Transverse colon (tissue), 4 donors: Measurements from ENCODE around the gene SPDYE3. TPM values are rescaled to one million over a fixed set of nuclear protein-coding genes. Genes with fewer than 3 reads are reported as not detected.
"Not testable (repeated sequence)": the region's sequence is repeated elsewhere in the genome, so short reads cannot be mapped to it uniquely, and the experiment has no call there.

ENCODE experiments used
- DNase-seq: peaks from one replicate; pipeline ENCODE4 v3.0.0-alpha.2; 2019
- H3K27ac ChIP-seq, 4 donors: fragments of 200-600 bp; sonication (generic); 2 replicates each; pipeline ENCODE4 v1.5.1; 2016 to 2018; ENCODE audit warnings: inconsistent platforms in 4 of 4
- H3K27me3 ChIP-seq: fragments of 200-600 bp; sonication (generic); 2 replicates; pipeline ENCODE4 v1.5.1; 2017; ENCODE audit warnings: inconsistent platforms
- H3K36me3 ChIP-seq, 4 donors: fragments of 200-600 bp; sonication (generic); 2 replicates each; pipeline ENCODE4 v1.5.1; 2017 to 2019; ENCODE audit warnings: inconsistent platforms in 4 of 4
- H3K4me1 ChIP-seq, 4 donors: fragments of 200-600 bp; sonication (generic); 2 replicates each; pipeline ENCODE4 v1.5.1; 2017 to 2020; ENCODE audit warnings: inconsistent platforms in 4 of 4
- H3K4me3 ChIP-seq, 4 donors: fragments of 200-600 bp; sonication (generic); 1 replicate in 1 of 4; 2 replicates in 3 of 4; pipeline versions ENCODE4 v1.5.1 to v1.6.1; 2017 to 2019; ENCODE audit warnings: inconsistent platforms in 4 of 4
- H3K9me3 ChIP-seq, 2 donors: fragments of 200-600 bp; sonication (generic); 2 replicates each; pipeline ENCODE4 v1.5.1; 2017 to 2019; ENCODE audit warnings: inconsistent platforms in 2 of 2
- CTCF ChIP-seq, 5 experiments: fragments of 200-600 bp in 3 of 5; fragments of 450-650 bp in 2 of 5; sonication (generic) in 3 of 5; IDR thresholded peaks; 1 replicate in 2 of 5; 2 replicates in 3 of 5; pipeline ENCODE4 v1.5.1; 2016 to 2017; ENCODE audit warnings: antibody characterized with exemption in 5 of 5, inconsistent platforms in 3 of 5, mild to moderate bottlenecking in 2 of 5, moderate library complexity in 1 of 5
- EP300 ChIP-seq: sonication (generic); formaldehyde crosslinking; IDR thresholded peaks from one replicate; pipeline ENCODE4 v1.6.1; 2017; ENCODE audit warnings: antibody characterized with exemption, low read depth
- POLR2A ChIP-seq: fragments of 450-650 bp; IDR thresholded peaks from one replicate; pipeline ENCODE4 v1.6.1; 2016; ENCODE audit warnings: antibody characterized with exemption, mild to moderate bottlenecking, moderate library complexity
- POLR2AphosphoS5 ChIP-seq, 3 donors: sonication (generic); formaldehyde crosslinking; IDR thresholded peaks; one replicate each; pipeline ENCODE4 v1.6.1; 2016; ENCODE audit warnings: antibody characterized with exemption in 3 of 3
- whole genome bisulfite sequencing, 2 donors: methylation state at CpG; one replicate each; pipeline ENCODE4 v1.1.5; 2018; ENCODE audit warnings: low coverage in 1 of 2; 5-methylcytosine and 5-hydroxymethylcytosine counted together
- in situ Hi-C, 4 donors: fragments of 200-750 bp; cut with MboI; loops; one replicate each; pipeline versions ENCODE4 v1.15.0 to v1.15.1; 2017; ENCODE audit warnings: low sequenced_read_pairs in 3 of 4, low pct_ligation_motif_present in 1 of 4, low pct_unique_long_range_greater_than_20kb in 1 of 4
- intact Hi-C: fragments of 100-400 bp; cut with DNase I; formaldehyde crosslinking; loops from one replicate; pipeline ENCODE4 v1.15.1; 2023; ENCODE audit warnings: low total_unique reads
- total RNA-seq, 4 donors: library from RNA; depleted of rRNA; stranded (reverse); fragments of >200 nt; gene quantifications; one replicate each; pipeline ENCODE4 v1.1.0, GENCODE V29; 2016

SPDYE3 gene
- total RNA-seq, 4 donors from 2014 or later = not detected

GRCh38 chr7:100271716-100272537 lies 35.6 kb upstream of the SPDYE3 start:
- 0% methylated on average over 33 of the region's 101 CpGs; no CpG with 5 or more reads in 1 of the 2 donors for WGBS, 2 donors

GRCh38 chr7:100272538-100272902 lies 35.0 kb upstream of the SPDYE3 start:
- intact Hi-C loops, H3K9me3 ChIP-seq, H3K36me3 ChIP-seq, H3K27me3 ChIP-seq, in situ Hi-C loops, DNase-seq: not testable (repeated sequence)
- peak in 2 of 5 experiments; percentile 7 to 13 for TF ChIP-seq CTCF (IDR thresholded peaks at IDR 0.05)
- peak overlapping the region; percentile 29 to 92 (median 76) for H3K4me3 ChIP-seq
- 50% methylated on average over 2 to 11 of the region's 11 CpGs for WGBS, 2 donors
- H3K4me1 ChIP-seq = peaks cover 4 to 22% (median 12%) of the 10 kb centered on the region in 4 donors
- peak overlapping the region; percentile 54 to 84 (median 74) for H3K27ac ChIP-seq

More at GRCh38 chr7:100271716-100272537, 35.6 kb upstream of the SPDYE3 start:
- H3K4me3 ChIP-seq = peak overlapping the region; percentile 29 to 92 (median 76)
- no peaks in the 10 kb centered on the region for H3K27me3 ChIP-seq
- no peaks in the 10 kb centered on the region for H3K9me3 ChIP-seq
- H3K36me3 ChIP-seq = no peaks in the 10 kb centered on the region
- in situ Hi-C loops (no loop called here), intact Hi-C loops (no loop called here)
- H3K27ac ChIP-seq = peak overlapping the region; percentile 54 to 84 (median 74)
- H3K4me1 ChIP-seq = peaks cover 4 to 22% (median 12%) of the 10 kb centered on the region in 4 donors
- peak; percentile 98 for DNase-seq
- TF ChIP-seq POLR2AphosphoS5 (IDR thresholded peaks at IDR 0.05) (peak in 2 of 3 donors; percentile 39 to 48), CTCF (IDR thresholded peaks at IDR 0.05) (peak; percentile 34 to 70 (median 39)), POLR2A (no peak)

- WGBS, 2 donors = 63 to 84% methylated on average over 1 of the region's 1 CpG
- intact Hi-C loops = no loop called here
- no peaks in the 10 kb centered on the region for H3K27me3 ChIP-seq
- no peaks in the 10 kb centered on the region for H3K9me3 ChIP-seq
- TF ChIP-seq POLR2AphosphoS5 (IDR thresholded peaks at IDR 0.05) (no peak), CTCF (IDR thresholded peaks at IDR 0.05) (no peak), EP300 (no peak), POLR2A (no peak)
- no peak for DNase-seq
- H3K4me1 ChIP-seq = peaks cover 4 to 16% (median 10%) of the 10 kb centered on the region in 4 donors
- in situ Hi-C loops = no loop called here
- no peak overlapping the region for H3K27ac ChIP-seq
- no peak overlapping the region for H3K4me3 ChIP-seq
- no peaks in the 10 kb centered on the region for H3K36me3 ChIP-seq
Measured at GRCh38 chr7:100275120-100275519, 32.4 kb upstream of the SPDYE3 start.

- H3K27me3 ChIP-seq, H3K4me3 ChIP-seq, DNase-seq, in situ Hi-C loops, H3K27ac ChIP-seq, intact Hi-C loops, H3K4me1 ChIP-seq, H3K36me3 ChIP-seq, H3K9me3 ChIP-seq: not testable (repeated sequence)
- 90 to 100% methylated on average over 3 to 6 of the region's 6 CpGs for WGBS, 2 donors
Measured at GRCh38 chr7:100276126-100276525, 31.4 kb upstream of the SPDYE3 start.

DNA sequence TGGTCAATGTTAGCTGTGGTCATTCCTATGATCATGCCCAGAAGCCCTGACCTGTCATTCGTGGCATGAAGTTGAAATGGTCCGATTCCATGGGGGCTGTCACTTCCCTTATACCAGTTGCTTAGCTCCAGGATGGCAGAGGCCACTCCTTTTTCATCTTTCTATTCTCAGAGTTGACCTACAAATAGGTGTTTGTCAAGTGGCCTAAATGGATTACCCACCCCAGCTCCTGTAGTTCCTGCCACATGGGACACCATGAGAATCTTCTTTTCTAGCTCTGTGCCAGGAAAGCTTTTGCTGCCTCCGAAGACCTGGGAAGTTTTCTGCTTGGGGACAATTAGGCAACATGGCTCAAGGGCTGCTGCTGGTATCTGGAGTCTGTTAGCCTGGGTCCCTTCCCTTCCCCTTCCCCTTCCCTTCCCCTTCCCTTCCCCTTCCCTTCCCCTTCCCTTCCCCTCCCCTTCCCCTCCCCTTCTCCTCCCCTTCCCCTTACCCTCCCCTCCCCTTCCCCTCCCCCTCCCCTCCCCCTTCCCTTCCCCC lies 25.4 kb upstream of the SPDYE3 start:
- DNase-seq, in situ Hi-C loops, H3K4me3 ChIP-seq, H3K9me3 ChIP-seq, H3K27me3 ChIP-seq, H3K4me1 ChIP-seq, H3K36me3 ChIP-seq, H3K27ac ChIP-seq, intact Hi-C loops: not testable (repeated sequence)
- WGBS, 2 donors = 87 to 100% methylated on average over 2 to 3 of the region's 3 CpGs

DNA sequence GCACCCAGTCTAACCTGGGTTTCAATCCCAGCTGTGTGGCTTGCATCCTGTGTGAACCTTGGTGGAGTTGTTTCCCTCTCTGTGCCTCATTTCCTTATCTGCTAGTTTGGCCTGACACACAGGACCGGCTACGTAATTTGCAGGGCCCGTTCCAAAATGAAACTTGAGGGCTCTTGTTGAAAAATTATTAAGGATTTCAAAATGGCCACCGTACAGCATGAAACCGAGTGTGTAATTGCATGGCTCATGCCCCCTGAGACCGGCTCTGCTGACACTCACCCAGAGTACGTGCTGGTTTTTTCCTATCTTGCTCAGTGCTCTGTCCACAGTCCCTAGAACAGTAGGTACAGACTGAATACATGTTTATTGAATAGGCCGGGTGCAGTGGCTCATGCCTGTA lies 24.4 kb upstream of the SPDYE3 start:
- in situ Hi-C loops, H3K36me3 ChIP-seq, H3K9me3 ChIP-seq, H3K4me3 ChIP-seq, H3K27me3 ChIP-seq, intact Hi-C loops, H3K27ac ChIP-seq, DNase-seq, H3K4me1 ChIP-seq: not testable (repeated sequence)
- 95% methylated on average over 5 of the region's 8 CpGs; no CpG with 5 or more reads in 1 of the 2 donors for WGBS, 2 donors

GRCh38 chr7:100287191-100287969 lies 20.1 kb upstream of the SPDYE3 start:
- H3K36me3 ChIP-seq, H3K9me3 ChIP-seq, H3K4me3 ChIP-seq, intact Hi-C loops, H3K4me1 ChIP-seq, H3K27me3 ChIP-seq, in situ Hi-C loops, H3K27ac ChIP-seq, DNase-seq: not testable (repeated sequence)
- WGBS, 2 donors = 95 to 100% methylated on average over 1 to 6 of the region's 6 CpGs
